ENCODE data around the gene EMILIN3. TPM values are rescaled to one million over a fixed set of nuclear protein-coding genes. Genes with fewer than 3 reads are reported as not detected.

Gene EMILIN3
- total and polyA plus RNA-seq, 10 donors: 0.03 to 0.32 (median 0.07) TPM; not detected in 7

DNA sequence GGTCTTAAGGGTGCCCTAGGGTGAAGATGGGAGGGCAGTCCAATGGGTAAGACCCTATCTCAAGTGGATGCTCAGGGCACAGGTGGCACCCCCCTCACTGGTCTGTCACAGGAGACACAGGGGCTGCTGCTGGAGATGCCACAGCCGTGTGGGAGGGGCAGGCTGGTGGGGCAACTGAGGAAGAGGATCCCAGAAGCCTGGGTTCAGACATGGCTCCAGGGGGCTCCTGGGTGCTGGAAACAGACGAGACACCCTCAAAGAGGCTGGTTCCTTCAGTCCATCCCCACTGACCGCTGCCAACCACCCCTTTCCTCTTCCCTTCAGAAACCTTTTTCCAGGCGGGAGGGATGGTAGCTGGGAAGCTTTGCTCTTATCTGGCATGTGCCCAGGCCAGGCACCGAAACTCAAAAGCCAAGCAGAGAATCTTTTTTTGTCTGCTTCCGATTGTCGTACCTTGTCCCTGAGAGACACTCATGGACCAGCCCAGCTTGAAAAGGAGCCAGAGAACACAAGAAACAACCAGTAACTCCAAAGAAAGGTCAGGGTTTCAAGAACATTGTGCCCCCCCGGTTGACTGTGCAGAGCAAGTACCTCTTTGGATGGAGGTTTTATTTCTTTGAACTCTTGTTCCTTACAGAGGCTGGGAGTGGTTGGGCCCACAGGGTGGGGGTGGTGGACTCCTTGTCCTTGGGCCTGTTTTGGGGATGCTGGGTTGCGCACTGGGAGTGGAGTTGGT is 28.5 kb upstream of the EMILIN3 start:
- no peak for DNase-seq
- H3K36me3 ChIP-seq: no peaks in the 10 kb centered on the region
- TF ChIP-seq POLR2A (IDR thresholded peaks at IDR 0.05) (no peak), POLR2AphosphoS5 (IDR thresholded peaks at IDR 0.05) (no peak)
- TF ChIP-seq, protein P1, sequence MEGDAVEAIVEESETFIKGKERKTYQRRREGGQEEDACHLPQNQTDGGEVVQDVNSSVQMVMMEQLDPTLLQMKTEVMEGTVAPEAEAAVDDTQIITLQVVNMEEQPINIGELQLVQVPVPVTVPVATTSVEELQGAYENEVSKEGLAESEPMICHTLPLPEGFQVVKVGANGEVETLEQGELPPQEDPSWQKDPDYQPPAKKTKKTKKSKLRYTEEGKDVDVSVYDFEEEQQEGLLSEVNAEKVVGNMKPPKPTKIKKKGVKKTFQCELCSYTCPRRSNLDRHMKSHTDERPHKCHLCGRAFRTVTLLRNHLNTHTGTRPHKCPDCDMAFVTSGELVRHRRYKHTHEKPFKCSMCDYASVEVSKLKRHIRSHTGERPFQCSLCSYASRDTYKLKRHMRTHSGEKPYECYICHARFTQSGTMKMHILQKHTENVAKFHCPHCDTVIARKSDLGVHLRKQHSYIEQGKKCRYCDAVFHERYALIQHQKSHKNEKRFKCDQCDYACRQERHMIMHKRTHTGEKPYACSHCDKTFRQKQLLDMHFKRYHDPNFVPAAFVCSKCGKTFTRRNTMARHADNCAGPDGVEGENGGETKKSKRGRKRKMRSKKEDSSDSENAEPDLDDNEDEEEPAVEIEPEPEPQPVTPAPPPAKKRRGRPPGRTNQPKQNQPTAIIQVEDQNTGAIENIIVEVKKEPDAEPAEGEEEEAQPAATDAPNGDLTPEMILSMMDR (IDR thresholded peaks at IDR 0.05 in 8 of 11, conservative IDR thresholded peaks at IDR 0.05 in 3 of 11): no peak
- H3K4me3 ChIP-seq: no peak overlapping the region
- intact Hi-C loops (cut with DNase I; ENCODE audit: low total_unique reads): no loop called here
- no peaks in the 10 kb centered on the region for H3K4me1 ChIP-seq
- H3K27me3 ChIP-seq (replicated peaks in 1 of 7): no peaks in the 10 kb centered on the region
- no peak overlapping the region for H3K27ac ChIP-seq
- H3K9me3 ChIP-seq: no peaks in the 10 kb centered on the region
- WGBS, 5 donors: 78 to 91% (median 86%) methylated on average over 8 to 9 of the region's 9 CpGs

DNA sequence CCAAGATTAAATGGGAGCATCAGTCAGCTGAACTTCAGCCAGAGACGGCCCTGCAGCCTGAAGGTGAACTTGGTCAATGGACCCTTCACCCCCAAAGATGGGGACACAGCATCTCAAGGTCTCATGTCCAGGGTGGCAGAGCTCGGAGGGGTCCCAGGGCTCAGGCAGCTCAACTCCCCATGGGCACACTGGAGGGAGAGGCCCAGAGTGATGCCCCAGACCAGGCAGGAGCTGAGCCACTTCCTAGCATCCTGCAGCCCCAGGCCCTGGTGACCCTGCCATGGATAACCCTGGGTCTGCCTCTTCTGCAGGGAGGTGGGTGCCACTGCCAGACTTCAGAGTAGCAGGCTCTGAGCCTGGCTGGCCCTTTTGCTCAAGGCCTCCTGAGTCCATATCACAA is 27.5 kb upstream of the EMILIN3 start:
- Histone ChIP-seq H3K27me3 (replicated peaks in 1 of 7) (no peaks in the 10 kb centered on the region), H3K36me3 (no peaks in the 10 kb centered on the region), H3K9me3 (no peaks in the 10 kb centered on the region), H3K27ac (no peak overlapping the region), H3K4me3 (no peak overlapping the region), H3K4me1 (no peaks in the 10 kb centered on the region)
- intact Hi-C loops (cut with DNase I; ENCODE audit: low total_unique reads): no loop called here
- TF ChIP-seq, protein P1 (IDR thresholded peaks at IDR 0.05 in 8 of 11, conservative IDR thresholded peaks at IDR 0.05 in 3 of 11): no peak
- no peak for TF ChIP-seq POLR2A (IDR thresholded peaks at IDR 0.05)
- TF ChIP-seq POLR2AphosphoS5 (IDR thresholded peaks at IDR 0.05): no peak
- 88 to 100% (median 89%) methylated on average over 1 to 2 of the region's 2 CpGs for WGBS, 5 donors
- no peak for DNase-seq

DNA sequence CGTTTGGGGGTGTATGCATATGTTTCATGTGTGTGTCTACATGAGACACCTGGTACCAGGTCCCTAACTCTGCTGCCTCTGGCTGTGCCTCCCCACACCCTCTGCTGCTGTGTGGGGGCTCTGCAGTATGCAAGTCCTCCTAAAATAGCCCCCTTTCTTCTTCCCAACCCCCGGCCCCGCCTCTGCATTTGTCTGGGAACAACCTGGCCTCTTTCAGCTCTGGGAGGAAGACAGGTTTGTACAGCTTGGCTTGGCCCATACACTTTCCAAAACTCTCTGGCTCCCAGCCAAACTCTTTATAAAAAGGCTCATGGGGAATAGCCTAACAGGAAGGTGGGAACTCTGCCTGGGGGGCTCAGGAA is 27.1 kb upstream of the EMILIN3 start:
- no peak for DNase-seq
- Histone ChIP-seq H3K27ac (no peak overlapping the region), H3K4me1 (no peaks in the 10 kb centered on the region), H3K36me3 (no peaks in the 10 kb centered on the region), H3K9me3 (no peaks in the 10 kb centered on the region), H3K4me3 (no peak overlapping the region), H3K27me3 (replicated peaks in 1 of 7) (no peaks in the 10 kb centered on the region)
- intact Hi-C loops (cut with DNase I; ENCODE audit: low total_unique reads): no loop called here
- WGBS, 5 donors: 84 to 91% (median 88%) methylated on average over 3 of the region's 3 CpGs
- no peak for TF ChIP-seq POLR2AphosphoS5 (IDR thresholded peaks at IDR 0.05)
- no peak for TF ChIP-seq POLR2A (IDR thresholded peaks at IDR 0.05)
- TF ChIP-seq, protein P1 (IDR thresholded peaks at IDR 0.05 in 8 of 11, conservative IDR thresholded peaks at IDR 0.05 in 3 of 11): no peak

DNA sequence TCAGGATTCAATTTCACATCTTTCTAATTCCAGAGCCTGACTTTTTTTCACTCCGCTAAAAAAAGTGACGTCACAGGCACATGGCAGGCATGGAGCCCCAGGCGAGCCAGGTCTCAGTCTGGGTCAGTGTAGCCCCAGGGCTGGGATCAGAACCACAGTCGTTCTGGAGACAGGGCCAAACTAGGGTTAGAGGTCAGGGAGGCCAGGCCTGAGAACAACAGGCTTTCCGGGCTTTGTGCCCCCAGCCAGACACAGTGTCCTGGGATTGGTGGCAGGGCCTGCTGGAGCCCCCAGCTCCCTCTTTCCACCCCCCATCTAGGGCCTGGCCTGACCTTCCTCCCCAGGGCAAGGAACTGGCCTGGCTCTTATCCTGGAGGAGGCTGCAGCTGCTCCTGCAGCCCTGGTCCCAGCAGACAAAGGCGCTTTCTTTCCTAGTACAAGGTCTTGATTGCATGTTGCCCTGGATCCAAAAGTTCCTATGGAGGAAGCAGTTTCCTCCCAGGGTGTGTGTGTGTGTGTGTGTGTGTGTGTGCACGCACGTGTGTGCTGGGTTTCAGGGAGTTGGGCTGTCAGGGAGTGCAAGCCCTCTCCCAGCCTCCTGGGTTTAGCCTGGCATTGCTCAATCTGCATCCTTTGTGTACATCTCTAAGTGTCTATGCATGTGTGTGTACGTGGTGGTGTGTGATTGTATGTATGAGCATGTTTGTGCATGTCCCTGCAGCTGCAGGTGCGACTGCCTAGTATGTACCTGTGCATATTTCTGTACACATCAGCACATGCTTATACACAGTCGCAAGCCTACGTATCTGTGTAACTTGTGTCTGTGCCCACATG is 26.5 kb upstream of the EMILIN3 start:
- intact Hi-C loops (cut with DNase I; ENCODE audit: low total_unique reads): no loop called here
- no peaks in the 10 kb centered on the region for H3K9me3 ChIP-seq
- no peak overlapping the region for H3K27ac ChIP-seq
- peak in 2 of 3 donors; percentile 34 to 70 for TF ChIP-seq POLR2AphosphoS5 (IDR thresholded peaks at IDR 0.05)
- TF ChIP-seq, protein P1 (IDR thresholded peaks at IDR 0.05 in 8 of 11, conservative IDR thresholded peaks at IDR 0.05 in 3 of 11): no peak
- H3K27me3 ChIP-seq (replicated peaks in 1 of 7): no peaks in the 10 kb centered on the region
- DNase-seq: no peak
- H3K4me3 ChIP-seq: no peak overlapping the region
- no peaks in the 10 kb centered on the region for H3K4me1 ChIP-seq
- WGBS, 5 donors: 69 to 87% (median 79%) methylated on average over 10 to 12 of the region's 12 CpGs
- no peaks in the 10 kb centered on the region for H3K36me3 ChIP-seq
